ENCODE results near the gene DENND1C. TPM values are rescaled to one million over a fixed set of nuclear protein-coding genes. Genes with fewer than 3 reads are reported as not detected.

The DENND1C gene
- total RNA-seq, 6 experiments from 2014 or later, result 0.90 to 2.7 (median 1.8) TPM

DNA sequence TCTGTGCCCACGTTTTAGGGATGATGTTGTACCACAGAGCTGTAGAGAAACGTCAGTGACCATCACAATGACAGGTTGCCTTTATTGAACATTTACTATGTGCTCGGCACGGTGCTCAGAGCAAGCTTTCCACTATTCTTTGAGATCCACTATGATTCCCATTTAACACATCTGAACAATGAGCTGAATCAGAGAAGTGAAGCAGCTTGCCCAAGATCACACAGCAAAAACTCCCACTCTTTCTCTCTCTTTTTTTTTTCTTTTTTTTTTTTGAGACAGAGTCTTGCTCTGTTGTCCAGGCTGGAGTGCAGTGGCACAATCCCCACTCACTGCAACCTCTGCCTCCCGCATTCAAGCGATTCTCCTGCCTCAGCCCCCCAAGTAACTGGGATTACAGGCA is 41.1 kb upstream of the DENND1C start:
- H3K9me3 ChIP-seq, result no peaks in the 10 kb centered on the region
- H3K36me3 ChIP-seq, result no peaks in the 10 kb centered on the region
- intact Hi-C loops (cut with DNase I), result loop anchor here in 1 of 2 donors (10.0 kb wide), 1 partner anchor 342 kb away; no protein-coding TSS in a partner anchor
- DNase-seq (no peak), ATAC-seq (no peak)
- H3K27ac ChIP-seq, result no peak overlapping the region
- H3K4me3 ChIP-seq, result no peak overlapping the region
- no peak for TF ChIP-seq POLR2A (IDR thresholded peaks at IDR 0.05)
- TF ChIP-seq, protein P1, sequence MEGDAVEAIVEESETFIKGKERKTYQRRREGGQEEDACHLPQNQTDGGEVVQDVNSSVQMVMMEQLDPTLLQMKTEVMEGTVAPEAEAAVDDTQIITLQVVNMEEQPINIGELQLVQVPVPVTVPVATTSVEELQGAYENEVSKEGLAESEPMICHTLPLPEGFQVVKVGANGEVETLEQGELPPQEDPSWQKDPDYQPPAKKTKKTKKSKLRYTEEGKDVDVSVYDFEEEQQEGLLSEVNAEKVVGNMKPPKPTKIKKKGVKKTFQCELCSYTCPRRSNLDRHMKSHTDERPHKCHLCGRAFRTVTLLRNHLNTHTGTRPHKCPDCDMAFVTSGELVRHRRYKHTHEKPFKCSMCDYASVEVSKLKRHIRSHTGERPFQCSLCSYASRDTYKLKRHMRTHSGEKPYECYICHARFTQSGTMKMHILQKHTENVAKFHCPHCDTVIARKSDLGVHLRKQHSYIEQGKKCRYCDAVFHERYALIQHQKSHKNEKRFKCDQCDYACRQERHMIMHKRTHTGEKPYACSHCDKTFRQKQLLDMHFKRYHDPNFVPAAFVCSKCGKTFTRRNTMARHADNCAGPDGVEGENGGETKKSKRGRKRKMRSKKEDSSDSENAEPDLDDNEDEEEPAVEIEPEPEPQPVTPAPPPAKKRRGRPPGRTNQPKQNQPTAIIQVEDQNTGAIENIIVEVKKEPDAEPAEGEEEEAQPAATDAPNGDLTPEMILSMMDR (IDR thresholded peaks at IDR 0.05), result no peak
- no peaks in the 10 kb centered on the region for H3K4me1 ChIP-seq
- H3K27me3 ChIP-seq, result no peaks in the 10 kb centered on the region
- WGBS (ENCODE audit: insufficient coverage, low coverage, low lambda C conversion rate, missing lambda C conversion rate), result 63% methylated on average over 4 of the region's 6 CpGs

DNA sequence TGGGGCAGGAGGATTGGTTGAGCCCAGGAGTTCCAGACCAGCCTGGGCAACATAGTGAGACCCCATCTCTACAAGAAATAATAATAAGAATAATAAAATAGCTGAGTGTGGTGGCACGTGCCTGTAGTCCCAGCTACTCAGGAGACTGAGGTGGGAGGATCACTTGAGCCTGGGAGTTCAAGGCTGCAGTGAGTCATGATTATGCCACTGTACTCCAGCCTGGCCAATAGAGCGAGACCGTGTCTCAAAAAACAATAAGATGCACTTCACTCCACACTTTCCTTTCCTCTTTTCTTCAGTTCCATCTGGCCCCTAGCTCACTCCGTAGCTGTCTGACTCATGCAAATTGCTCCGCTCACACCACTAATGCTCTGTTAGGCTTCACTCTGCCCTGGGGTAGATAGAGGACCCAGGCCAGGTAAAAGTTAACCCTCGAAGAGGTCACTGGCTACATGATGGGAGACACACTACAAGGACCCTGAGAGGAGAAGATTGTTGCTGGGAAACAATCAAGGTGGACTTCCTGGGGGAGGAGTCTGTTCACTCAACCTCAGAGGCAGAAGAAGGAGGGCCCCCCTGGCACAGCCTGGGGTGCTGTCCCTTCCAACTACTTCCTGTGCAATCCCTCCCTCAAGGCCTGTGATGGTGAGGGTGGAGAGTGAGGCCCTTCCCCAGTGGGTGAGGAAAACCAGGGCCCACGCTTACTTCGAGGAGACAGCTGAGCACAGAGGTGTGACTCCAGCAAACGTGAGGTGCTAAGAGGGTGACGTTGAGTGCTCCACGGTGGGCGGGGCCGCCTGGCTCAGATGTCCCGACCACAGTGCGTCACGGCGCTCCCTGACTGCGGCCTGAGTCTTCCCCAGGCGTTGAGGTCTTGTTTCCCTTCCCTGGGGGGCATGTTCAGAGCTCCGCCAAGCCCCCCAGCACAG is 40.4 kb upstream of the DENND1C start:
- H3K4me1 ChIP-seq, result peaks cover 0 to 2% (median under 1%) of the 10 kb centered on the region in 4 donors
- peak in 3 of 4 donors; percentile 39 to 53 (median 49) for ATAC-seq

DNA sequence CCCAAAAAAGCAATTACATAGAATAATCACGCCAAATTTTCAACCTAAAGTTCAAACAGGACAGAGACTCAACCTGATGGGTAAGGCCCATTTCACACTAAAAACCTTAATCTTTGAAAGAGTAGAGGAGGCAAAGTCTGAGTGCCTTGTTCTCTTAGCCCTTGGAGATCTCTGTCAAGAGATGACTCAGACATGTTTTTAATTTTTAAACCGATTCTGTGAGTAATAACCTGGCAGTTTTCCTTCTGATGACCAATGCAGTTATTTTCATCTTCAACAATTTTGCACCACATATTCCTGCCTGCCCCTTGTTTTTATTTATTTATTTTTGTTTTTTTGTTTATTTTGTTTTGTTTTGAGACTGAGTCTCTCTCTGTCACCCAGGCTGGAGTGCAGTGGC is 37.7 kb upstream of the DENND1C start:
- Histone ChIP-seq H3K36me3 (no peaks in the 10 kb centered on the region), H3K27ac (no peak overlapping the region), H3K9me3 (no peaks in the 10 kb centered on the region), H3K4me1 (peaks cover 0 to 3% (median under 1%) of the 10 kb centered on the region in 4 donors), H3K27me3 (no peaks in the 10 kb centered on the region), H3K4me3 (no peak overlapping the region)
- TF ChIP-seq, protein P1 (IDR thresholded peaks at IDR 0.05), result no peak
- no peak for TF ChIP-seq POLR2A (IDR thresholded peaks at IDR 0.05)
- 41% methylated on average over 2 of the region's 2 CpGs for WGBS (ENCODE audit: insufficient coverage, low coverage, low lambda C conversion rate, missing lambda C conversion rate)
- DNase-seq (no peak), ATAC-seq (no peak)
- intact Hi-C loops (cut with DNase I), result loop anchor here in 1 of 2 donors (10.0 kb wide), 1 partner anchor 346 kb away; no protein-coding TSS in a partner anchor

More for the DNA sequence above, 40.4 kb upstream of the DENND1C start:
- Histone ChIP-seq H3K4me3 (no peak overlapping the region), H3K9me3 (no peaks in the 10 kb centered on the region), H3K27me3 (no peaks in the 10 kb centered on the region), H3K27ac (no peak overlapping the region), H3K36me3 (no peaks in the 10 kb centered on the region)
- 51% methylated on average over 4 of the region's 20 CpGs for WGBS (ENCODE audit: insufficient coverage, low coverage, low lambda C conversion rate, missing lambda C conversion rate)
- no peak for TF ChIP-seq POLR2A (IDR thresholded peaks at IDR 0.05)
- TF ChIP-seq, protein P1 (IDR thresholded peaks at IDR 0.05), result no peak
- no peak for DNase-seq
- intact Hi-C loops (cut with DNase I), result loop anchor here in 1 of 2 donors (10.0 kb wide), 1 partner anchor 343 kb away; no protein-coding TSS in a partner anchor

DNA sequence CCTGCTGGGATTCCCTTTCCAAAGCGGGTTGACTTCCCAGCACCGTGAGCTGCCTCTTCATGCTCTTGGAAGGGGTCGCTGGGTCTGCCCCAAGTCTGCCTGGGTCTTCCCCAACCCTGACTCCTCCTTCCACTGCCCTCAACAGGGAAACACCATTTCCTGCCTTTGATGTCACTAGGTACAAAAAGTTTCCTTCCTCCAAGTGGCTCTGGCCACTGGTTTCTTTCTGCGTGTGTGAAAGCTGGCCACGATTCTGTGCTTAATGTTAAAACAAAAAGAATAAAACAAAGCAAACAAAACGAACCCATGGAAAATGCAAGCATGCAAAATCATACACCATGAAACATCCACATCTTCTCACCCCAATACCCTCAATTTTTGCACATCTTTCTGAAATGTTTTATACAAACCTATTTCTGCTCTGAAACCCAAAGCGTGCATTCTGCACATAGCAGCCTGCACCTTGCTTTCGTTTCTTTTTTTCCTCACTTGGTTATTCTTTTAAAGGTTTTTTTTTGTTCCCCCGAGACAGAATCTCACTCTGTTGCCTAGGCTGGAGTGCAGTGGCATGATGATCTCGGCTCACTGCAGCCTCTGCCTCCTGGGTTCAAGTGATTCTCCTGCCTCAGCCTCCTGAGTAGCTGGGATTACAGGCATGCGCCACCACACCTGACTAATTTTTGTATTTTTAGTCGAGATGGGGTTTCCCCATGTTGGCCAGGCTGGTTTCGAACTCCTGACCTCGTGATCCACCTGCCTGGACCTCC is 36.7 kb upstream of the DENND1C start:
- Histone ChIP-seq H3K36me3 (no peaks in the 10 kb centered on the region), H3K27me3 (no peaks in the 10 kb centered on the region), H3K27ac (no peak overlapping the region), H3K9me3 (no peaks in the 10 kb centered on the region), H3K4me1 (peaks cover 0 to 3% (median under 1%) of the 10 kb centered on the region in 4 donors), H3K4me3 (no peak overlapping the region)
- intact Hi-C loops (cut with DNase I), result loop anchor here in 1 of 2 donors (10.0 kb wide), 1 partner anchor 346 kb away; no protein-coding TSS in a partner anchor
- ATAC-seq (no peak), DNase-seq (no peak)
- WGBS (ENCODE audit: insufficient coverage, low coverage, low lambda C conversion rate, missing lambda C conversion rate), result 31% methylated on average over 11 of the region's 14 CpGs
- TF ChIP-seq, protein P1 (IDR thresholded peaks at IDR 0.05), result no peak
- no peak for TF ChIP-seq POLR2A (IDR thresholded peaks at IDR 0.05)

Measured in right lobe of liver (tissue), 6 donors.